DMS79 (cell line): Measurements from ENCODE around the gene CELF4.

Source experiments
- DNase-seq: peaks from one replicate; lab custom pipeline; 2025; lab: John Stamatoyannopoulos, UW

Gene CELF4

DNA sequence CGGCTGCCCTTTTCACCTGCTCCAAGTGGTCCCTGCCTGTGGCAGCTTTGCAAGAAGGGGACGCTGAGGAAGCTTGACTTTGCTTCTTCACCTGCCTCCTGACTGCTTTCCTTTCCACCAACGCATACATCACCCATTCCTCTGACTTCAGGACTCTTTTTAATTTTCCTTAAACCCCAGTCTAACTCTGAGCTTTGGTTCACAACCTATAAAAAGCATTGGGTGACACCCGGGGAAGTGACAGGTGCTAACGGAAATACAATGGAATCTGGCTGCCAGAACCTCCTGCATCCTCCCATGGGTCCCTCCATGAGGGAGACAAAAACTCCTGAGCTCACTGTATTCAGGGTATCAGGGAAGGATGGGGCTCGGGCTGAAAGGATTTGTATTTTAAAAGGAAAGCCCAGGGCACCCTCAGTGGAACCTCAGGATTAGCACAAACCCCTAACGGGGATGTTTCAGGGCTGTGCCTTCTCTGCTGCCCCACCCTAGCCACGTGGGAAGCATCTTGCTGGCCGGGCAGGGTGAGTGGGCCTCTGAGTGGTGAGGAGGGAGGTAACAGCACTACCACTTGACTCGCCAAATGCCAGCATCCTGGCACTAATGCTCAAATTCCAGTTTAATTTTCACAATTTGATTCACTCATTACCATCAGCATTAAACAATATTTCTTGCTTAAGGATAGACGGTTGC, 284.8 kb downstream of the CELF4 start:
- DNase-seq = no peak

- no peak for DNase-seq
Observed at GRCh38 chr18:37277804-37278203, 287.8 kb downstream of the CELF4 start.

- no peak for DNase-seq
Observed at GRCh38 chr18:37276111-37276890, 289.3 kb downstream of the CELF4 start.

DNA sequence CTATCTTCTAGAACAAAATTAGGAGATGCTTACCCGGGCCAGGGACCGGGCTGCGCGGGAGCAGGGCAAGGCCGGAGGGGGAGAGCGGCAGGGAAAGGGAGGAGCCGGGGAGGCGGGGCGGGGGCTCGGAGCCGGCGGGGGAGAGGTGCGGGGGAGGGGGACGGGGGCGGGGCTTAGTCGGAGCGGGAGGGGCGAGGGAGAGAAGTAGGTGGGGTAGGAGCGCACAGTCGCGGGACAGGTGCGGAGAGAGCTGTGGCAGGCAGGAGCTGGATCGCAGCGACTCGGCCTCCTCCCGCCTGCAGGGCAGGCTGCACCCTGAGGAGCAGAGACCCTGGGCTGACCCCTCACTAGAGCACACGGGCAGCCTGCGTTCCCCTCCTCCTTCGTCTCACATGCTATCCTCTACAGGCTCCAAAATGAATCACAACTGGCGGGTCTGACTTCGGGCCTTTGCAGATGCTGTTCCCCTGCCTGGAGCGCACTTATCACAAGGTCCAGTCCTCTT, 290.3 kb downstream of the CELF4 start:
- no peak for DNase-seq

DNA sequence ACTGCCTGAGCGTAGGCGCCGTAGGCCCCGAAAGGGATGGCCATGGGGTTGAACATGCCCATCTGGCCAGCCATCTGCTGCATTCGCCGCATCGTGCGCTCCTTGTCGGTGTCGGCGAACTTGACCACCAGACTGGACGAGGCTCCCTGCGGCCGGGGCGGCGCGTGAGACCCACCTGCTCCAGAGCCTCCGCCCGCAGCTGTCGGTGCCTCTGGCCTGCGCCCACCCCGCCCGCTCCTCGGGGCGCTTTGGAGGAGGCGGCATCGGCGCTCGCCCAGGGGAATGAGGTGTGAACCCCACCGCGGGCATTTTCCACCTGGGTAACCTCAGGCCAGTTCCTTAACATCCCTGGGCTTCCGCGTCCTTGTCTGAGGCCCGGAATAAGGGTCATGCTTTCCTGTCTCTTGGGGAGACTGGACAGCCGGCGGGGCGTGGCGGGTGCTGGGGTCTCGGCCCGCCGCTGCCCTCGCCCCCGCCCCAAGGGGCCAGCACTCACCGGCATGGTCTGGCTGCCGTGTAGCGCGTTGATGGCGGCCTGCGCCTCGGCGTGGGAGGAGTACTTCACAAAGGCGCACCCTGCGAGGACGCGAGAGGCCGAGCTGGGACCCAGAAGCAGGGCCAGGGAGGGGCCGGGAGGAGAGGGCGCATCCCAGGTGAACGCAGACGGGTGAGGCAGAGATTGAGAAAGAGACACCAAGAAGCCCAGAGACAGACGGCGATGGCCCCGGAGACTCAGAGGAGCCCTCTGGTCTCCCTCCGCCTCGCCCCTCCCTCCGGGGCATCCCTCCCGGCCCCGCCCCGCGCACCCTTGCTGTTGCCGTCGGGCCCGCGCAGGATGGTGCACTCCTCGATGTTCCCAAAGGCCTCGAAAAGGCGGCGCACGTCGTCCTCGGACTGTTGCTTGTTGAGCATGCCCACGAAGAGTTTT, 291.0 kb downstream of the CELF4 start:
- no peak for DNase-seq

DNA sequence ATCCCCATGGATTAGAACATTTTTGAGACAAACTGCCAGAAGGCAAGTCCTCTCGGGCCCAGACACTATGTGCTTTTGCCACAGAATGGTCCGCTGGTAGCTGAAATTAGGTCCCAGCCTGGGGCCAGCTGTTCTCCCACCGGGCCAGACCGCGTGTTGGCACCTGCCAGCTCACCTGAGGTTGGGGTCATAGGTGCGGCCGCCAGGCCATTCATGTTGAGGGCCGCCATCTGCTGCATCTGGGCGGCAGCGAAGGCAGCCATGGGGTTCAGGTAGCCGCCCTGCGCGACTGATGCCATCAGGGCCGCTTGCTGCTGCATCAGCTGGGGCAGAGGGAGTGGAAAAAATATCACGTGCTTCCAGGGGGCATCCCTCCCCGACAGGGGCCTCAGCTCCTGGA, 292.8 kb downstream of the CELF4 start:
- DNase-seq = no peak

DNA sequence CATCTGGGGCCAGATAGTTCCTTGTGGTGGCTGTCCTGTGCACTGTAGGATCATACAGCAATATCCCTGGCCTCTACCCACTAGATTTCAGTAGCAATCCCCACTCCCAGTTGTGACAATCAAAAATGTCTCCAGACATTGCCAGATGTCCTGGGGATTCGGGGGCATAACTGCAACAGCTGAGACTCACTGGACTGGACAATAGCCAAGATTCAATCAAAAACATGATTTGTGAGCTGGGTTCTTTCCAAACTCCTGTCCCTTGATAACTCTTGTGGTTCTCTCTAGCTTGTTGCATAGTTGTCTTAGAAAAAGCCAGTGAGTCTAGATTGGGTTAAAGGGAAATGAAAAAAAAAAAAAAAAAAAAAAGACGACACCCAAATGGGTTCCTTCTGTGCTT, 293.4 kb downstream of the CELF4 start:
- no peak for DNase-seq

GRCh38 chr18:37270666-37271052, 294.9 kb downstream of the CELF4 start:
- DNase-seq = no peak

GRCh38 chr18:37270038-37270665, 295.4 kb downstream of the CELF4 start:
- DNase-seq = no peak

- no peak for DNase-seq
Observed at GRCh38 chr18:37266290-37266689, 299.3 kb downstream of the CELF4 start.

- peak; percentile 32 for DNase-seq
Observed at GRCh38 chr18:37265382-37265781, 300.2 kb downstream of the CELF4 start.

- DNase-seq = no peak
Observed at GRCh38 chr18:37264956-37265355, 300.6 kb downstream of the CELF4 start.

- DNase-seq = no peak
Observed at GRCh38 chr18:37261988-37262387, 303.6 kb downstream of the CELF4 start.

- DNase-seq = no peak
Observed at GRCh38 chr18:37261246-37261840, 304.3 kb downstream of the CELF4 start.

- no peak for DNase-seq
Observed at GRCh38 chr18:37260367-37261093, 305.1 kb downstream of the CELF4 start.

DNA sequence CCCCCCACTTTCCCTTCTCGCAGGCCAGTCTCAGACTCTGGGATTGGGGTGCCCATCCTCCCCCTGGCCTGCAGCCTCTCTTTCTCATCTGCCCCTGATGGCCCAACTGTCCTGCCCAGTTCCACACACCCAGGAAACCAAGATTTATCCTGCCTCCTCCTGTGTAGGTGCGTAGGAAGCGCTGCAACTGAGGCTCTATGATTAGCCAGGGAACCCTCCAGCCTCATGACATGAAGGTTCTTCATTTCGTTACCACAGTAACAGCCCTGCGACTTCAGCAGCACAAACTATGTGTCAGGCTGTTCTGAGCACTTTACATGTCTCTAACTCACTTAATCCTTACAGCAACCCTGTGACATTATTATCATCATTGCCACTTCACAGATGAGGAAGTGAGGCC, 305.9 kb downstream of the CELF4 start:
- no peak for DNase-seq

DNA sequence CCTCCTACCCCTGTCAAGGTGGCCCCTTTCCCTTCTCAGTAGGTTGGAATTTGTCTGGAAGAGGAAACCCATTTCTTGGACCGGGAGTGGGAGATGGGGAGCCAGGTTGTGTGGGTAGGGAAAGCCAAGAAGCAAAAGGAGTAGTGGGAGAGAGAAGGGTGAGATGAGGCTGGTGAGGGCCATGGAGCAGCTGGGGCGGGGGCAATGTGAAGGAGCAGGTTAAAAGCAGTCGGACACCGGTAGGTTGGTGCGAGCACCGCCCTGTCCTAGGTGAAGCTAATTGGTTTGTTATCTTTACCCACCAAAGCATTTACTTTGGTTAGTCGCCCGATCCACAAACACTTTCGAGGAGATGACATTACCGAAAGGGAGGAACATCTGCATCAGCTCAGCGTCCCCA, 306.8 kb downstream of the CELF4 start:
- DNase-seq = no peak

- no peak for DNase-seq
Observed at GRCh38 chr18:37258131-37258530, 307.5 kb downstream of the CELF4 start.

DNA sequence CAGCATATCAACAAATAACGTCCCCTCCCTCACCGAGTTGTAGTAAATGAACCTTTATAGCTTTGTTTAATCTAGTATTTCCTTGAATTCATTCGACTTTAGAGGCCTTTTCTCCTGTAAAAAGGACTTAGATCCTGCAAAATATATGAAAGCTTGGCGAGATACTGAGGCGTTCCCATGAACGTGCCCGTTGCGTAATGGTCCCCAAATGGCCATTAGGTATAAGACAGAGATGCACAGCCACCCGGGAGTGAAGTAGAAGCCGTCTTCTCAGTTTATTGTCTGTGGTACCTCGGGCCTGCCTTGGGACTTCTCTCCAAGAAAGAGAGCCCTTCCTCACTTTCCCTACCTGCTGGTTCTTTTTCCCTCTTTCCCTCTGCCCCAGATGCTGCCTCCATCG, 310.6 kb downstream of the CELF4 start:
- no peak for DNase-seq

DNA sequence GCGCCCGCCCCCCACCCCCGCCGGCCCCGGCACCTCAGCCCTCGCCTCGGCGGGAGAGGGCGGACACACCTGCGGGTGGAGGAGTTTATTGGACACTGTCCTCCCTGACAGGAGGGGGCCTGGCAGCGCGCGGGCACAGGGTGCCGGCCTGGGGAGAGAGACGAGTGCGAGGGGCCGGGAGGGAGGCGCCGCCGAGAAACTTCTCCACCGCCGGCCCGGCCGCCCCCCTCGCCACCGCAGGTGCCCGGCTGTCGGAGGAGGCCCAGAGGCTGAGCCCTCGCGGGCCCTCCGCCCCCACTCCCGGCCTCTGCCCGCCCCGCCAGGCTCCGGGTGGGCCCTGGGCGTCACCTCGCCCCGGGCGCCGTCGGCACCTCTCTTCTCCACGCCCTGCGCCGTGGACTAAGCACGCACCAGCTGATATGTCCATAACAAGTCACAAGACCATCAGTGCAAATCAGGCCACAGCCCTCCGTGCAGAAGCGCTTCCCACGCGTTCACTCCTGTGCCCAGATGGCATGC, 311.3 kb downstream of the CELF4 start:
- DNase-seq = no peak
